T-cell (primary cell): Measurements from ENCODE around the gene NECAP2. TPM values are rescaled to one million over a fixed set of nuclear protein-coding genes. Genes with fewer than 3 reads are reported as not detected.
A peak's percentile ranks its signal among the peaks of the same experiment; 100 is the strongest.
"Not testable (repeated sequence)": the region's sequence is repeated elsewhere in the genome, so short reads cannot be mapped to it uniquely, and the experiment has no call there.

Source experiments
- ATAC-seq, 4 experiments: fragments of 200-7000 bp in 3 of 4; fragments of 150-1000 bp in 1 of 4; cut with Tn5 transposase; replicated peaks in 1 of 4; 1 replicate in 3 of 4; 2 replicates in 1 of 4; pipeline ENCODE4 v1.10.0; 2021; ENCODE audit warnings: moderate library complexity in 3 of 4, mild to moderate bottlenecking in 2 of 4, moderate number of reproducible peaks in 1 of 4
- CTCF ChIA-PET, 2 donors: fragments of 300-600 bp; sonication (Branson Sonifier 250); formaldehyde crosslinking; loops; one replicate each; lab custom pipeline; 2022; ENCODE audit warnings: antibody characterized with exemption in 2 of 2; lab: Charles Lee
- POLR2A ChIA-PET, 2 donors: fragments of 300-600 bp; sonication (Branson Sonifier 250); formaldehyde crosslinking; loops; one replicate each; lab custom pipeline; 2022; ENCODE audit warnings: antibody characterized with exemption in 2 of 2; lab: Charles Lee
- DNase-seq, 35 experiments: peaks; one replicate each; pipeline versions ENCODE4 v3.0.0 to v3.0.0-alpha.2; 2013 to 2023
- H3K27ac ChIP-seq: one replicate; pipeline ENCODE4 v1.5.1; 2013; ENCODE audit warnings: low read length
- H3K27me3 ChIP-seq, 2 experiments: replicated peaks in 1 of 2; 1 replicate in 1 of 2; 2 replicates in 1 of 2; pipeline versions ENCODE4 v1.6.1 to v1.7.0; 2013; ENCODE audit warnings: low read length in 1 of 2, mixed read lengths in 1 of 2; ENCODE audit not compliant: control insufficient read depth in 2 of 2, insufficient read depth in 2 of 2; ENCODE audit errors: extremely low read depth in 1 of 2
- H3K36me3 ChIP-seq, 2 donors: 1 replicate in 1 of 2; 2 replicates in 1 of 2; pipeline versions ENCODE4 v1.6.1 to v1.7.0; 2013; ENCODE audit warnings: low read length in 1 of 2; ENCODE audit not compliant: control insufficient read depth in 2 of 2, insufficient read depth in 1 of 2; ENCODE audit errors: extremely low read depth in 1 of 2
- H3K4me1 ChIP-seq, 2 experiments: 1 replicate in 1 of 2; 2 replicates in 1 of 2; pipeline versions ENCODE4 v1.6.1 to v1.7.0; 2013; ENCODE audit warnings: low read length in 2 of 2, mixed read lengths in 1 of 2; ENCODE audit not compliant: insufficient read depth in 2 of 2, control insufficient read depth in 1 of 2; ENCODE audit errors: extremely low read depth in 1 of 2
- H3K4me3 ChIP-seq, 2 donors: 1 replicate in 1 of 2; 2 replicates in 1 of 2; pipeline versions ENCODE4 v1.5.1 to v1.7.0; 2013; ENCODE audit warnings: mild to moderate bottlenecking in 2 of 2, low read length in 1 of 2, moderate library complexity in 1 of 2; ENCODE audit not compliant: control insufficient read depth in 1 of 2; ENCODE audit errors: extremely low read depth in 1 of 2
- H3K9me3 ChIP-seq: 2 replicates; pipeline ENCODE4 v1.7.0; 2013
- H3K27ac Mint-ChIP-seq, 2 donors: one replicate each; pipeline ENCODE4 v1.8.0; 2020 to 2021; ENCODE audit warnings: mild to moderate bottlenecking in 2 of 2, mixed read lengths in 2 of 2
- H3K27me3 Mint-ChIP-seq, 2 donors: one replicate each; pipeline ENCODE4 v1.8.0; 2021 to 2022; ENCODE audit warnings: mixed read lengths in 2 of 2
- H3K36me3 Mint-ChIP-seq: one replicate; pipeline ENCODE4 v1.8.0; 2021; ENCODE audit warnings: mixed read lengths
- H3K4me1 Mint-ChIP-seq, 3 donors: one replicate each; pipeline ENCODE4 v1.8.0; 2020 to 2022; ENCODE audit warnings: mixed read lengths in 3 of 3, mild to moderate bottlenecking in 1 of 3
- H3K4me3 Mint-ChIP-seq, 3 donors: one replicate each; pipeline ENCODE4 v1.8.0; 2020 to 2022; ENCODE audit warnings: mild to moderate bottlenecking in 3 of 3, mixed read lengths in 3 of 3, moderate library complexity in 3 of 3
- H3K9me3 Mint-ChIP-seq, 3 donors: one replicate each; pipeline ENCODE4 v1.8.0; 2020 to 2022; ENCODE audit warnings: mixed read lengths in 3 of 3
- WGBS: methylation state at CpG from one replicate; pipeline ENCODE4 v1.1.5; 2013; ENCODE audit warnings: missing lambda C conversion rate; ENCODE audit not compliant: insufficient coverage; 5-methylcytosine and 5-hydroxymethylcytosine counted together
- total RNA-seq, 35 experiments: library from RNA in 6 of 35; stranded (reverse) in 6 of 35; fragments of 120-200 nt in 1 of 35; gene quantifications; one replicate each; pipeline versions ENCODE4 v1.2.1 to v1.2.4 and lab custom pipeline; 2013 to 2026

The NECAP2 gene
- total RNA-seq, 5 donors from 2014 or later (not counting 1 experiment from before 2014, with no cell fraction given) = 98.4 to 149 (median 138) TPM

GRCh38 chr1:16501446-16501845, 60.9 kb downstream of the NECAP2 start:
- WGBS = 78% methylated on average over 5 of the region's 8 CpGs
- H3K27ac ChIP-seq, H3K9me3 ChIP-seq, CTCF ChIA-PET, H3K36me3 Mint-ChIP-seq, H3K9me3 Mint-ChIP-seq, H3K27me3 Mint-ChIP-seq, H3K27ac Mint-ChIP-seq, ATAC-seq, H3K27me3 ChIP-seq, H3K4me3 ChIP-seq, POLR2A ChIA-PET, DNase-seq, H3K36me3 ChIP-seq: not testable (repeated sequence)
- peaks cover 14 to 20% (median 20%) of the 10 kb centered on the region in 3 donors for H3K4me1 Mint-ChIP-seq
- peak overlapping the region in 2 of 3 donors; percentile 21 to 54 for H3K4me3 Mint-ChIP-seq
- H3K4me1 ChIP-seq = peaks cover 7 to 30% of the 10 kb centered on the region in 2 experiments

GRCh38 chr1:16503494-16503893, 63.0 kb downstream of the NECAP2 start:
- H3K4me3 ChIP-seq = no peak overlapping the region
- CTCF ChIA-PET = no interaction called here
- H3K4me3 Mint-ChIP-seq = no peak overlapping the region
- no CpG with 5 or more reads among the region's 2 CpGs for WGBS
- H3K4me1 Mint-ChIP-seq = peaks cover 6 to 8% (median 7%) of the 10 kb centered on the region in 3 donors
- no peak overlapping the region for H3K27ac ChIP-seq
- H3K9me3 Mint-ChIP-seq = no peaks in the 10 kb centered on the region
- H3K36me3 ChIP-seq = no peaks in the 10 kb centered on the region
- H3K27me3 Mint-ChIP-seq = no peaks in the 10 kb centered on the region
- no peak for DNase-seq
- H3K27ac Mint-ChIP-seq = no peak overlapping the region
- POLR2A ChIA-PET = no interaction called here
- no peaks in the 10 kb centered on the region for H3K9me3 ChIP-seq
- peaks cover 7 to 17% of the 10 kb centered on the region in 2 experiments for H3K4me1 ChIP-seq
- peaks cover 0 to 7% of the 10 kb centered on the region in 2 experiments for H3K27me3 ChIP-seq
- no peaks in the 10 kb centered on the region for H3K36me3 Mint-ChIP-seq
- no peak for ATAC-seq

GRCh38 chr1:16505870-16506269, 65.3 kb downstream of the NECAP2 start:
- H3K9me3 Mint-ChIP-seq, POLR2A ChIA-PET, H3K9me3 ChIP-seq, H3K4me3 ChIP-seq, CTCF ChIA-PET, DNase-seq, H3K27ac ChIP-seq, H3K27me3 Mint-ChIP-seq, ATAC-seq, H3K27ac Mint-ChIP-seq, H3K4me1 ChIP-seq, H3K36me3 Mint-ChIP-seq, H3K4me3 Mint-ChIP-seq, H3K36me3 ChIP-seq, H3K27me3 ChIP-seq, H3K4me1 Mint-ChIP-seq: not testable (repeated sequence)
- 100% methylated on average over 1 of the region's 2 CpGs for WGBS

- POLR2A ChIA-PET, H3K4me3 Mint-ChIP-seq: not testable (repeated sequence)
- 87% methylated on average over 9 of the region's 15 CpGs for WGBS
Observed at GRCh38 chr1:16506364-16507136, 66.0 kb downstream of the NECAP2 start.

GRCh38 chr1:16508861-16509445, 68.4 kb downstream of the NECAP2 start:
- H3K4me3 Mint-ChIP-seq, H3K4me1 Mint-ChIP-seq, H3K4me3 ChIP-seq, H3K27ac Mint-ChIP-seq, ATAC-seq, H3K27me3 Mint-ChIP-seq, H3K4me1 ChIP-seq, POLR2A ChIA-PET, H3K9me3 ChIP-seq, H3K9me3 Mint-ChIP-seq, H3K27me3 ChIP-seq, H3K36me3 ChIP-seq, H3K27ac ChIP-seq, H3K36me3 Mint-ChIP-seq: not testable (repeated sequence)
- peak in 13 of 35 experiments; percentile 13 to 51 (median 26) for DNase-seq
- CTCF ChIA-PET = interaction anchor here in 1 of 2 donors (0.7 kb wide), 1 partner anchor 112 kb away, joined by 3 read pairs; no protein-coding TSS in a partner anchor
- WGBS = 91% methylated on average over 6 of the region's 8 CpGs

More at GRCh38 chr1:16506364-16507136, 66.0 kb downstream of the NECAP2 start:
- CTCF ChIA-PET, H3K4me3 ChIP-seq, ATAC-seq, DNase-seq, H3K9me3 ChIP-seq, H3K27me3 ChIP-seq, H3K36me3 ChIP-seq, H3K4me1 ChIP-seq, H3K4me1 Mint-ChIP-seq, H3K36me3 Mint-ChIP-seq, H3K27me3 Mint-ChIP-seq, H3K27ac Mint-ChIP-seq, H3K9me3 Mint-ChIP-seq, H3K27ac ChIP-seq: not testable (repeated sequence)
